ENCODE measurements around the gene MBD2. TPM values are rescaled to one million over a fixed set of nuclear protein-coding genes. Genes with fewer than 3 reads are reported as not detected.
A peak's percentile ranks its signal among the peaks of the same experiment; 100 is the strongest.

The MBD2 gene
- total and polyA plus RNA-seq, 2 of the 8 experiments (the other 6 are each of a cell fraction or from before 2014, with no cell fraction given), result 36.2 to 52.7 TPM

DNA sequence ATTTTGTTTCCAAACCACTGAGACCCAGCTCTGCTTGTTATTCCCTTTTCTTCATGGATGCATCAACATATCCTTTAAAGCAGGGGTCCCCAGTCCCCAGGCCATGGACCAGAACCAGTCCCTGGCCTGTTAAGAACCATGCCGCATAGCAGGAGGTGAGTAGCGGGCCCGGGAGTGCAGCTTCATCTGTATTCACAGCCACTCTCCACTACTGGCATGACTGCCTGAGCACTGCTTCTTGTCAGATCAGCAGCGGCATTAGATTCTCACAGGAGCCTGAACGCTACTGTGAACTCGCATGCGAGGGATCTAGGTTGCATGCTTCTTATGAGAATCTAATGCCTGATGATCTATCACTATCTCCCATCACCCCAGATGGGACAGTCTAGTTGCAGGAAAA lies 43.2 kb upstream of the MBD2 start:
- WGBS, 2 experiments (ENCODE audit: extremely low coverage in 1 of 2, insufficient coverage in 1 of 2, insufficient read length in 1 of 2, insufficient replicate concordance in 2 of 2, low coverage in 1 of 2, low lambda C conversion rate in 2 of 2, missing lambda C conversion rate in 1 of 2), result 98% methylated on average over 7 of the region's 7 CpGs; no CpG with 5 or more reads in 1 of the 2 experiments
- no peak overlapping the region for H4K91ac ChIP-seq (replicated peaks; ENCODE audit: insufficient read length, low read length)
- H2AFZ ChIP-seq (ENCODE audit: low read length), result no peak overlapping the region
- H3K9ac ChIP-seq (replicated peaks in 1 of 4; ENCODE audit: extremely low read depth in 1 of 4, low read depth in 3 of 4, low read length in 3 of 4), result no peak overlapping the region
- H3K23ac ChIP-seq (ENCODE audit: insufficient read length), result no peak overlapping the region
- H3K9me3 ChIP-seq (ENCODE audit: insufficient read depth in 2 of 2, low read depth in 1 of 2, low read length in 1 of 2), result no peaks in the 10 kb centered on the region
- no peak for TF ChIP-seq ATF2 (IDR thresholded peaks at IDR 0.05; ENCODE audit: low read length)
- TF ChIP-seq NRF1 (IDR thresholded peaks at IDR 0.05; ENCODE audit: low read depth, low read length), result no peak
- H3K14ac ChIP-seq (ENCODE audit: insufficient read length), result no peak overlapping the region
- peaks cover 0 to 6% (median 0%) of the 10 kb centered on the region in 4 experiments; a peak in 3 of 7 replicates for H3K4me1 ChIP-seq (replicated peaks in 1 of 4; ENCODE audit: control insufficient read depth in 3 of 4, insufficient read depth in 4 of 4, low read length in 3 of 4)
- peaks cover 4% of the 10 kb centered on the region; the same call in 1 of the 2 replicates for H3K23me2 ChIP-seq (ENCODE audit: low read depth, low read length)
- no peak overlapping the region for H3K4me3 ChIP-seq (ENCODE audit: extremely low read depth in 1 of 4, insufficient read depth in 2 of 4, low read depth in 3 of 4, low read length in 4 of 4)
- H3K36me3 ChIP-seq (ENCODE audit: control insufficient read depth in 2 of 4, insufficient read depth in 4 of 4, low read length in 3 of 4), result no peaks in the 10 kb centered on the region
- ChIA-PET POLR2A (ENCODE audit: partially characterized antibody) (interaction anchor here (1.2 to 4.8 kb wide), 2 partner anchors 12 to 14 kb away, joined by 3 to 27 read pairs; no protein-coding TSS in a partner anchor), CTCF (ENCODE audit: partially characterized antibody) (interaction anchor here (0.9 to 1.0 kb wide), 2 partner anchors 10 to 35 kb away, joined by 3 read pairs; no protein-coding TSS in a partner anchor)
- H4K5ac ChIP-seq (ENCODE audit: insufficient read length, low read depth, low read length), result no peak overlapping the region
- no peak overlapping the region for H4K8ac ChIP-seq (ENCODE audit: extremely low read depth, insufficient read depth, low read length)
- H3K27me3 ChIP-seq (replicated peaks in 1 of 4; ENCODE audit: control insufficient read depth in 3 of 4, extremely low read depth in 1 of 4, insufficient read depth in 3 of 4, low read length in 3 of 4), result no peaks in the 10 kb centered on the region
- DNase-seq (ENCODE audit: low read depth in 1 of 2, low spot score in 2 of 2), result no peak
- no peak overlapping the region for H2BK12ac ChIP-seq (ENCODE audit: low read depth, low read length)
- no peak overlapping the region for H3K56ac ChIP-seq (replicated peaks; ENCODE audit: insufficient read length, low read depth, low read length)
- no peak overlapping the region for H2BK20ac ChIP-seq (ENCODE audit: low read length)
- H3K79me2 ChIP-seq (ENCODE audit: control insufficient read depth in 1 of 2, insufficient read depth in 2 of 2, low read length in 2 of 2), result peaks cover 0 to 15% of the 10 kb centered on the region in 2 experiments; a peak in 2 of 4 replicates
- FAIRE-seq, result no peak
- no peak overlapping the region for H2AK5ac ChIP-seq (ENCODE audit: low read depth, low read length)
- H3K79me1 ChIP-seq (ENCODE audit: low read depth, low read length), result no peaks in the 10 kb centered on the region; the same call in 1 of the 2 replicates
- no peak overlapping the region for H3K4me2 ChIP-seq (ENCODE audit: insufficient read depth in 1 of 2, low read depth in 2 of 2, low read length in 2 of 2)
- no peak overlapping the region for H3K4ac ChIP-seq (replicated peaks; ENCODE audit: insufficient read length, low read depth, low read length)
- no peak overlapping the region for H2BK120ac ChIP-seq (replicated peaks; ENCODE audit: low read depth, low read length)
- no peak overlapping the region for H3K27ac ChIP-seq (ENCODE audit: low read depth, low read length)
- no peak overlapping the region for H3K18ac ChIP-seq (ENCODE audit: extremely low read depth, low read length)
- peak overlapping the region; percentile 61; the same call in 1 of the 2 replicates for H2BK15ac ChIP-seq (ENCODE audit: low read length)
- no peak overlapping the region for H2BK5ac ChIP-seq (ENCODE audit: low read depth, low read length)
- no peaks in the 10 kb centered on the region for H4K20me1 ChIP-seq (replicated peaks in 1 of 2; ENCODE audit: control insufficient read depth in 1 of 2, insufficient read depth in 2 of 2, low read length in 2 of 2)

Data from H1 (cell line).